GM18951 (cell line): ENCODE measurements around the gene GPR162.

Experiments
- POLR2A ChIP-seq: IDR thresholded peaks from 4 replicates; pipeline ENCODE4 v1.6.1; 2011; ENCODE audit warnings: mild to moderate bottlenecking; ENCODE audit not compliant: insufficient read length, insufficient read depth; ENCODE audit errors: extremely low read depth
- in situ Hi-C: fragments of 300-500 bp; cut with MboI; formaldehyde crosslinking; loops from one replicate; pipeline ENCODE4 v1.12.0; 2022; ENCODE audit warnings: low sequenced_read_pairs, mixed read lengths, inconsistent platforms; ENCODE audit not compliant: unreplicated experiment

GPR162 gene

GRCh38 chr12:6830286-6830890 lies 8.8 kb downstream of the GPR162 start:
- TF ChIP-seq POLR2A: no peak
- in situ Hi-C loops: no loop called here

- in situ Hi-C loops: no loop called here
Observed at GRCh38 chr12:6830999-6831398, 9.4 kb downstream of the GPR162 start.

GRCh38 chr12:6831450-6831995 lies 9.9 kb downstream of the GPR162 start:
- in situ Hi-C loops: no loop called here
- no peak for TF ChIP-seq POLR2A

More at GRCh38 chr12:6830999-6831398, 9.4 kb downstream of the GPR162 start:
- TF ChIP-seq POLR2A: no peak

- no peak for TF ChIP-seq POLR2A
- in situ Hi-C loops: no loop called here
Observed at GRCh38 chr12:6832125-6832524, 10.5 kb downstream of the GPR162 start.

GRCh38 chr12:6833189-6833890 lies 11.7 kb downstream of the GPR162 start:
- in situ Hi-C loops: no loop called here

GRCh38 chr12:6834254-6834653 lies 12.6 kb downstream of the GPR162 start:
- no peak for TF ChIP-seq POLR2A
- in situ Hi-C loops: no loop called here

More at GRCh38 chr12:6833189-6833890, 11.7 kb downstream of the GPR162 start:
- TF ChIP-seq POLR2A: no peak

- in situ Hi-C loops: no loop called here
- no peak for TF ChIP-seq POLR2A
Observed at GRCh38 chr12:6834873-6835272, 13.3 kb downstream of the GPR162 start.

- in situ Hi-C loops: no loop called here
- TF ChIP-seq POLR2A: no peak
Observed at GRCh38 chr12:6836851-6837250, 15.2 kb downstream of the GPR162 start.

GRCh38 chr12:6837370-6838060 lies 15.9 kb downstream of the GPR162 start:
- in situ Hi-C loops: no loop called here
- TF ChIP-seq POLR2A: no peak

- in situ Hi-C loops: no loop called here
- TF ChIP-seq POLR2A: no peak
Observed at GRCh38 chr12:6838854-6839253, 17.2 kb downstream of the GPR162 start.

- in situ Hi-C loops: no loop called here
- TF ChIP-seq POLR2A: peak; percentile 54
Observed at GRCh38 chr12:6839482-6840201, 18.0 kb downstream of the GPR162 start.

GRCh38 chr12:6840330-6840729 lies 18.7 kb downstream of the GPR162 start:
- in situ Hi-C loops: no loop called here
- no peak for TF ChIP-seq POLR2A
